ENCODE data around the gene RAX. TPM values are rescaled to one million over a fixed set of nuclear protein-coding genes. Genes with fewer than 3 reads are reported as not detected.
A peak's percentile ranks its signal among the peaks of the same experiment; 100 is the strongest.

RAX gene
- total RNA-seq, 1 donor from 2014 or later = not detected

- TF ChIP-seq, protein P1, sequence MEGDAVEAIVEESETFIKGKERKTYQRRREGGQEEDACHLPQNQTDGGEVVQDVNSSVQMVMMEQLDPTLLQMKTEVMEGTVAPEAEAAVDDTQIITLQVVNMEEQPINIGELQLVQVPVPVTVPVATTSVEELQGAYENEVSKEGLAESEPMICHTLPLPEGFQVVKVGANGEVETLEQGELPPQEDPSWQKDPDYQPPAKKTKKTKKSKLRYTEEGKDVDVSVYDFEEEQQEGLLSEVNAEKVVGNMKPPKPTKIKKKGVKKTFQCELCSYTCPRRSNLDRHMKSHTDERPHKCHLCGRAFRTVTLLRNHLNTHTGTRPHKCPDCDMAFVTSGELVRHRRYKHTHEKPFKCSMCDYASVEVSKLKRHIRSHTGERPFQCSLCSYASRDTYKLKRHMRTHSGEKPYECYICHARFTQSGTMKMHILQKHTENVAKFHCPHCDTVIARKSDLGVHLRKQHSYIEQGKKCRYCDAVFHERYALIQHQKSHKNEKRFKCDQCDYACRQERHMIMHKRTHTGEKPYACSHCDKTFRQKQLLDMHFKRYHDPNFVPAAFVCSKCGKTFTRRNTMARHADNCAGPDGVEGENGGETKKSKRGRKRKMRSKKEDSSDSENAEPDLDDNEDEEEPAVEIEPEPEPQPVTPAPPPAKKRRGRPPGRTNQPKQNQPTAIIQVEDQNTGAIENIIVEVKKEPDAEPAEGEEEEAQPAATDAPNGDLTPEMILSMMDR (IDR thresholded peaks at IDR 0.05) = no peak
- H3K27ac ChIP-seq = no peak overlapping the region
- peaks cover 0 to 5% of the 10 kb centered on the region in 2 donors for H3K4me1 ChIP-seq
- H3K27me3 ChIP-seq = peaks cover 17% of the 10 kb centered on the region
- DNase-seq (ENCODE audit: low spot score in 2 of 2) = no peak
- peak overlapping the region; percentile 20 to 35 for H3K4me3 ChIP-seq
- intact Hi-C loops (cut with DNase I) = no loop called here
- no peaks in the 10 kb centered on the region for H3K36me3 ChIP-seq
- H3K9me3 ChIP-seq = no peaks in the 10 kb centered on the region
Measured at GRCh38 chr18:59268721-59269562, 4.3 kb downstream of the RAX start.

DNA sequence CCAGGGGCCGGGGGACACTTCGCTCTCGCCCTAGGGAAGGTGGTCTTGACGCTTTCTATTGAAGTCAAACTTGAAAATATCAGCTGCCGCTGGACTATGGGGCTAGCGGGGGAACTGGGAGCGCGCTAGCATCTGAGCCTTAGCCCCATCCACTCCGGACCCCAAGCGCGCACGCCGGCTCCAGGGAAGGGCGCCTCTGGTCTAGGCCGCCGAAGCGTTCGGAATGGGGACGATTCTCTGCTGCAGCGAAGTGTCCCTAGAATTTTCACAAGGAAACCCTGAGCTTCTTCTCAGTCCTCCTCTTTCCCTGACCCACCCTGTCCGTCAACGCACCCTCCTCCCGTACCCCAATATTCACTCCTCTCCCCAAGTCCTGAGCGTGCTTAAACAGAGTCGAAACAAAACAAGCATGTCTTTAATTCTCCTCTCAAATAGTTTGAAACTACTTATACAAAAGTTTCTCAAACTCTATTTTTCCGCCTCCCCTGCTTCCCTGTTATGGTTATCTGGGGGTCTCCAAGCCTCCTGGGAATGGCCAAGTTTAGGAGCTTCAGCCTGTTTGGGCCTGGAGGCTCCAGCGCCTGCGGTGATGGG is 5.0 kb downstream of the RAX start:
- H3K9me3 ChIP-seq = no peaks in the 10 kb centered on the region
- DNase-seq (ENCODE audit: low spot score in 2 of 2) = no peak
- intact Hi-C loops (cut with DNase I) = no loop called here
- H3K36me3 ChIP-seq = no peaks in the 10 kb centered on the region
- peak overlapping the region; percentile 20 to 35 for H3K4me3 ChIP-seq
- peaks cover 11% of the 10 kb centered on the region for H3K27me3 ChIP-seq
- TF ChIP-seq, protein P1 (IDR thresholded peaks at IDR 0.05) = no peak
- no peak overlapping the region for H3K27ac ChIP-seq
- H3K4me1 ChIP-seq = peaks cover 0 to 5% of the 10 kb centered on the region in 2 donors

DNA sequence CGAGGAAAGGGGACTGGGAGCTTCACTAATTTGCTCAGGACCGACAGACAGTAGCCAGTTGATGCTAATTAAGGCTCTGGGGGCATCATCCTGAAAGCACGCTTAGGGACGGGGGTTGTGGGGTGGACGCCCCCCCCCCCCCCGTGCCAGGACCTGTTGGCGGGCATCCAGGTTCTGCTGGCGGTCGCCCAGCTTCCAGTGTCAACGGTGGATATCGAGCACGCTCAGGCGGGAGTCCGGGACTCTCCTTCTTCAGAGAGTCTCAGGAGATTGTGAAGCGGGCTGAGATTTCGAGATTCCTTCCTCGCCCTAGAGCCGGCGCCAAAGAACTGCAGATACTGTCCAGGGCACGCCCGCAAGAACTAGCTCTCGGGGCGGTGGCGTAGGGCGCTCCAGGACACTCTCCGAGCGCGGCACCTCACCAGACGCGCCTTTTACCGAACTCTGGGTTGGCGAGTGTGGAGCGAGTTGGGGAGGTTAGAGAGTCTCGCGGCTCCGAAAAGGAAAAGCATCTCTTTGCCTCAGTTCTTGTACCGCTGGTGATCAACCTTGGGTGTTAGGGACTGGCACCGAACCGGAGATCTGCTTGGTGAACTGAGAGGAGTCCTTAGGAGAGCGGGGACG is 5.6 kb downstream of the RAX start:
- Histone ChIP-seq H3K36me3 (no peaks in the 10 kb centered on the region), H3K4me3 (no peak overlapping the region), H3K9me3 (no peaks in the 10 kb centered on the region), H3K4me1 (peaks cover 0 to 2% of the 10 kb centered on the region in 2 donors), H3K27ac (no peak overlapping the region), H3K27me3 (peaks cover 6% of the 10 kb centered on the region)
- intact Hi-C loops (cut with DNase I) = no loop called here
- no peak for DNase-seq (ENCODE audit: low spot score in 2 of 2)
- TF ChIP-seq, protein P1 (IDR thresholded peaks at IDR 0.05) = no peak

DNA sequence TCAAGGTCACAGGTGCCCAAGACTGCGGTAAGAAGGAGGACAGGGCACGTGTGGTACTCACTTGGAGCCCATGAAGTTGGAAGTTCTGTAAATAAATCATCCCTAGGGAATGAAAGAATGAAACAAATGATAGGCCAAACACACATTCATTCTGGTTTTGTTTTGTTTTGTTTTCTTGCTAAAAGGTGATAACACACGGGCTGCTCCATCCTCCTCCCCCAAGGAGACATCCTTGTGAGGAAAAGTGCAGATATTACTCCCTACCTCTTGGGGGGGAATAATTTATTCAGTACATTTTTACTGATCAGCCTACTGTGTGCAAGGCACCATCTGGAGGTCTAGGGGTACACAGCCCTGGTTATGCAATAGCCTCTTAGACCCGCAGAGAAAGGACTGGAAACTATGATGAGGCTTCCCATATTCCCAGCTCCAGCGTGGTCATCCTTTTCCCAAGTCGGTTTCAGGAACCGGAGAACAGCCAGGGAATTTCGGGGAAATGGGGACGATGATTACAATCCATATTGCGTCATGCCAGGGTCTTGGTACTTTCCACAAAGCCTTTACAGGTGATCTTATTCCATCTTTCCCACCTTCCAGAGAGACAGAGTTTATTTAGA is 6.3 kb downstream of the RAX start:
- Histone ChIP-seq H3K4me3 (no peak overlapping the region), H3K27ac (no peak overlapping the region), H3K27me3 (peaks cover 2% of the 10 kb centered on the region), H3K4me1 (peaks cover 0 to 2% of the 10 kb centered on the region in 2 donors), H3K9me3 (no peaks in the 10 kb centered on the region), H3K36me3 (no peaks in the 10 kb centered on the region)
- TF ChIP-seq, protein P1 (IDR thresholded peaks at IDR 0.05) = no peak
- intact Hi-C loops (cut with DNase I) = no loop called here
- no peak for DNase-seq (ENCODE audit: low spot score in 2 of 2)

GRCh38 chr18:59266459-59266858 is 6.8 kb downstream of the RAX start:
- Histone ChIP-seq H3K27ac (no peak overlapping the region), H3K4me3 (no peak overlapping the region), H3K27me3 (no peaks in the 10 kb centered on the region), H3K36me3 (no peaks in the 10 kb centered on the region), H3K9me3 (no peaks in the 10 kb centered on the region), H3K4me1 (no peaks in the 10 kb centered on the region)
- no peak for DNase-seq (ENCODE audit: low spot score in 2 of 2)
- TF ChIP-seq, protein P1 (IDR thresholded peaks at IDR 0.05) = no peak
- intact Hi-C loops (cut with DNase I) = no loop called here

Data from ascending aorta (tissue), 2 donors.